GM18909 (cell line): ENCODE results near the gene ZFAND6.
A peak's percentile ranks its signal among the peaks of the same experiment; 100 is the strongest.
"Not testable (repeated sequence)": the region's sequence is repeated elsewhere in the genome, so short reads cannot be mapped to it uniquely, and the experiment has no call there.

Experiments used
- ATAC-seq: cut with Tn5 transposase; IDR thresholded peaks from one replicate; pipeline ENCODE4 v1.9.1; 2021; ENCODE audit warnings: mild to moderate bottlenecking; ENCODE audit not compliant: unreplicated experiment, poor library complexity

ZFAND6 gene

DNA sequence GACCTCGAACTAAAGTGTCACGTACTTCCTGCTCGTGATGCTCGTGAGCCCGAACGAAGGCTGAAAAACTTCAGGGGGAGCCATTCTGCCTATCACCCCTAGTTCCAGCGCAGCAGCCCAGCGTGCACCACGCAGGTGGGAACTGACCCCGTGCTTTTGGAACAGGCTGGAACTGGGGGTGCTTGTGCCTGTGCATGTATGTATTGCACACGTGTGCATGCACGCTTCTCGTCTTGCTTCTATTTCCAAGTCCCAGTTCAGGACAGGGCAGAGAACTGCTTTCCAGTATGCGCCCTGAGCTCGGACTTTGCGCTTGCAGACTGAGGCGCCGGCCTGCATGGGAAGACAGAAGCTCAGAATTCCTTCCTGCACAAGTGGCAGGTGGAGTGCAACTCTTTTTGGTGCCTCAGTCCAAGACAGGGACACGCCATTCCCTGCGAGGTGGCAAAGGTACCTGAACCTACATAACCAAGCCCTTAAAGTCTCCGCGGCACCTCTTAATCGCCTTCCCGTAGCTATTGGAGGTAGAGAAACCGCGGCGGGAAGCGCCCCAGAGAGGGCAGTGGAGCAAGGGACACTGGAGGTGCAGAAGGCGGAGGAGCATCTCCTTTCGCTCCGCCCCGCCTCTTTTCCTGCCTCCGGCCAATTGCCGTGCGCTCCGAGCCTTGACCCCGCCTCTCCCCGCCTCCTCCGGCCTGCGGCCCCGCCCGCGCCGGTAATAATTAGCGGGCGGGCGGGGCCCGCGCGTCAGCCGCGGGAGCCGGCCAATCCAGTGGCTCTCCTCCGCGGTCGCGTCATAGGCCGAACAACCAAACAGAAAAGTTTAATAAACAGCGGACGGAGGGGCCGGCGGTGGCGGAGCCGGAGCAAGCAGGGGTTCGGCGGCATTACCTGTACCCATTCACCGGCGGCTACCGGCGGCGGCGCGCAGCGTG is at the start of gene ZFAND6:
ZFAND6 (plus strand) TSS at position 826 of the 935 bp plus-strand sequence. CDS start 60,669 bp downstream, outside the sequence.
- peak; percentile 79 for ATAC-seq

- no peak for ATAC-seq
Measured at GRCh38 chr15:80010131-80010673, 49.3 kb upstream of the ZFAND6 start.

DNA sequence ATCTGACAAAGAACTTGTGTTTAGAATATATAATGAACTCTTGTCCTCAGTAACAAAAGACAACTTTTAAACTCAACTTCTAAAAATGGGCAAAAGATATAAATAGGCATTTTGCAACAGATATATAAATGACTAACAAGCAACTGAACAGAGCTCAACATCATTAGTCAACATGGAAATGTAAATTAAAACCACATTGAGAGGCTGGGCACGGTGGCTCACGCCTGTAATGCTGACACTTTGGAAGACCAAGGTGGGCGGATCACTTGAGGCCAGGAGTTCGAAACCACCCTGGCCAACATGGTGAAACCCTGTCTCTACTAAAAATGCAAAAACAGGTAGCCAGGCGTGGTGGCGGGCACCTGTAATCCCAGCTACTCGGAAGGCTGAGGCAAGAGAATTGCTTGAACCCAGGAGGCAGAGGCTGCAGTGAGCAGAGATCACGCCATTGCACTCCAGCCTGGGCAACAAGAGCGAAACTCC is 48.4 kb upstream of the ZFAND6 start:
- ATAC-seq, result peak; percentile 49

DNA sequence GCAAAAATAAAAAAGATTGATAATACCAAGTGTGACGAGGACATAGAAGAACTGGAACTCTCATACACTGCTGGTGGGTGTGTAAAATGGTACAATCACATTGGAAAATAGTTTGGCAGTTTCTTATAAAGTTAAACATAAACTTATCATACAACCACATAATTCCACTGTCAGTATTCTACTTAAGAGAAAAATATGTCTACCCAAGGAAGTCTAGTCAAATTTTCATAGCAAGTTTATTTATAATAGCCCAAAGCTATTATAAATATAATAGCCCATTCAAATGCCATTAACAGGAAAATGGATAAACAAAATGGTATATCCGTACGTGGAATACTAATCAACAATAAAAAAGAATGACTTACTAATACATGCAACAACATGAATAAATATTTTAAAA is 47.9 kb upstream of the ZFAND6 start:
- no peak for ATAC-seq

DNA sequence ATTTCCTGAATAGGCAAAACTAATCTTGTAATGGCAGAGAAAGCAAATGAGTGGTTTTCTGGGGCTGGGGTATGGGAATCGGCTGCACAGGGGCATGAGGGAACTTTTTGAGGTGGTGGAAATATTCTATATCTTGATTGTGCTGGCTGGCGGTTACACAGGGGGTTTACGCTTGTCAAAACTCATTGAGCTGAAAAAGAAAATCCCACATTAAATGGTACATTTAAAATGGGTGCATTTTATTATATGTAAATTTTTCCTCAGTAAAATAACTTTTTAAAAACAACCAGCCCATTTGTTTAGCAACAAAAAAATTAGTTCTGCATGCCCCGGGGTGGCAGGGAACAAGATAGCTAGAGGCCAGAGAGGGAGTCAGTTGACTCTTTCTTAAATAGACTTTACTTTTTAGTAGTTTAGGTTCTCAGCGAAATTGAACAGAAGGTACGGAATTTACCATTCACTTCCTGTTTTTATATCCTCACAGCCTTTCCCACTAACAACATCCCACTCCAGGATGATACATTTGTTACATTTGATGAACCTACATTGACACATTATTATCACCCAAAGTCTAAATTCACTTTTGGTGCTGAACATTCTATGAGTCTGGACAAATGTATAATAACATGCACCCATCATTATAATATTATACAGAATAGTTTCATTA is 47.3 kb upstream of the ZFAND6 start:
- ATAC-seq, result no peak

GRCh38 chr15:80014186-80014585 is 45.3 kb upstream of the ZFAND6 start:
- not testable (repeated sequence) for ATAC-seq

DNA sequence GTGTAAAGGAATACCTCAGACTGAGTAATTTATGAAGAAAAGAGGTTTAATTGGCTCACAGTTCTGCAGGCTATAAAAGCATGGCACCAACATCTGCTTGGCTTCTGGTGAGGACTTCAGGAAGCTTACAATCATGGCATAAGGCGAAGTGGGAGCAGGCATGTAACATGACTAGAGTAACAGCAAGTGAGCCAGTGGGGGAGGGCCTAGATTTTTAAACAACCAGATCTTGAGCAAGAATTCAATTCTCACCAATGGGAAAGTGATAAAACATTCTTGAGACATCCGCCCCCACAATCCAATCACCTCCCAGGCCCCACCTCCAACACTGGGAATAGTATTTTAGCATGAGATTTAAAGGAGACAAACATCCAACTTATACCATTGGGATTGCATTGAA is 44.3 kb upstream of the ZFAND6 start:
- ATAC-seq, result no peak

- ATAC-seq, result not testable (repeated sequence)
Measured at GRCh38 chr15:80016506-80016905, 43.0 kb upstream of the ZFAND6 start.

- ATAC-seq, result not testable (repeated sequence)
Measured at GRCh38 chr15:80017139-80017538, 42.3 kb upstream of the ZFAND6 start.

DNA sequence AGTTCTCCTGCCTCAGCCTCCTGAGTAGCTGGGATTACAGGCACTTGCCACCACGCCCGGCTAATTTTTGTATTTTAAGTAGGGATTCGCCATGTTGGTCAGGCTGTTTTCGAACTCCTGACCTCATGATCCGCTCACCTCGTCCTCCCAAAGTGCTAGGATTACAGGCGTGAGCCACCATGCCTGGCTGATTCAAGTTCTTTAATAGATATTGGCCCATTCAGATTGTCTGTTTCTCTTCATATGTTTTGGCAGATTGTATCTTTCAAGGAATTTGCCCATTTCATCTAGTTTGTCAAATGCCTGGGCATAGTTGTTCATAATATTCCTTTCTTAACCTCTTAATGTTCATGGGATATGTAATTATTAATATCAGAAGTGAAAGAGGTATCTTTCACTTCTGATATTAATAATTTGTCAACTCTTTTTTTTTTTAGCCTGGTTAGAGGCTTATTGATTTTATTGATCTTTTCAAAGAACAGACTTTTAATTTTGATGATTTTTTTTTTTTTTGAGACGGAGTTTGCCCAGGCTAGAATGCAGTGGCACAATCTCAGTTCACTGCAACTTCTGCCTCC is 40.2 kb upstream of the ZFAND6 start:
- ATAC-seq, result no peak

- ATAC-seq, result not testable (repeated sequence)
Measured at GRCh38 chr15:80020149-80020548, 39.3 kb upstream of the ZFAND6 start.

- ATAC-seq, result no peak
Measured at GRCh38 chr15:80020731-80021130, 38.7 kb upstream of the ZFAND6 start.

GRCh38 chr15:80026310-80026709 is 33.2 kb upstream of the ZFAND6 start:
- ATAC-seq, result no peak

GRCh38 chr15:80026754-80027153 is 32.7 kb upstream of the ZFAND6 start:
- no peak for ATAC-seq

DNA sequence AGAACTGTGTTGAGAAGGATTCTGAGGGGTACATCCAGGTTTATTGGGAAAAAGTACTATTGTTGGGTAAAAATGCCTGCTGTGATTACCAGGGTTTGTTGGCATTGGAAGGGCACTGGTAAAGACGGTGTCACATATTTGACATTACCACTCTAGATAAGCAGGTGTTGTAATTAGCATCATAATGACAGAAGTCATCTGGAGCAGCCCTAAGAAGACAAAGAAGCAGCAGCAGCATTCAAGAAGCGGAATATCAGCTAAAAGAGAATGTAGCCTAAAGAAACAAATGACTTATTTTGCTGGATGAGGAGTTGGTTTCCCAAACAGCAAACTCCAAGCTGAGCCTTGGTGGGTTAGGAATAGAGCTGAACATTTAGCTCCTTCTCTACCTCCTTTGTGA is 30.5 kb upstream of the ZFAND6 start:
- no peak for ATAC-seq

DNA sequence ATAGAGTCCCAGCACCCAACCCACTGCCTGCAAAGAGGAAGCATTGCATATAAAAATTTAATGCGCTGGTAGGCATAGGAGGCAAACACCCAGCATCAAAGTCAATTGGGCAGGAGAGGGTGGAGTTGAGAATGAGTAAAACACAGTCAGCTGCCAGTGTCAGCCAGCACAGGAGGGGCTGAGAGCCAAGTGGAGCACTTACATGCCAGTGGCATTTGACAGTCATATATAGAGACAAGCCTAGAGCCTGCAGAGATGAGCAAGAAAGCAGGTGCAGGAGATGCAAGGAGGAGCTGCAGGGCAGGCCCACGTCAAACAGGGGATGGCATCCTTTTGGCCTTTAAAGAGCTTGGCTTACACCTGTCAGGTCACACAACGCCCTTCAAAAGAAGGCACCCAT is 27.6 kb upstream of the ZFAND6 start:
- ATAC-seq, result no peak

- ATAC-seq, result no peak
Measured at GRCh38 chr15:80034629-80035028, 24.8 kb upstream of the ZFAND6 start.

GRCh38 chr15:80036071-80036470 is 23.4 kb upstream of the ZFAND6 start:
- no peak for ATAC-seq

- ATAC-seq, result no peak
Measured at GRCh38 chr15:80041494-80042253, 17.8 kb upstream of the ZFAND6 start.

- ATAC-seq, result no peak
Measured at GRCh38 chr15:80042568-80042967, 16.9 kb upstream of the ZFAND6 start.
